CD14-positive monocyte (primary cell): ENCODE data around the gene HSPBAP1. TPM values are rescaled to one million over a fixed set of nuclear protein-coding genes. Genes with fewer than 3 reads are reported as not detected.

ENCODE experiments used
- DNase-seq, 3 donors: peaks; one replicate each; pipeline ENCODE4 v3.0.0-alpha.2; 2011 to 2022
- H2AFZ ChIP-seq: 2 replicates; pipeline ENCODE4 v1.6.0; 2012; ENCODE audit warnings: mild to moderate bottlenecking, low read depth, low read length, inconsistent platforms; ENCODE audit not compliant: insufficient read depth, poor library complexity, severe bottlenecking
- H3K27ac ChIP-seq, 2 donors: 1 replicate in 1 of 2; 2 replicates in 1 of 2; pipeline ENCODE4 v1.5.1; 2012 to 2013; ENCODE audit warnings: low read length in 2 of 2, control low read depth in 1 of 2, inconsistent platforms in 1 of 2, low read depth in 1 of 2, mild to moderate bottlenecking in 1 of 2
- H3K27me3 ChIP-seq, 2 donors: one replicate each; pipeline versions ENCODE4 v1.6.0 to v1.6.1; 2011 to 2013; ENCODE audit warnings: low read length in 2 of 2; ENCODE audit not compliant: control insufficient read depth in 2 of 2, insufficient read depth in 2 of 2
- H3K36me3 ChIP-seq, 2 donors: replicated peaks in 1 of 2; 1 replicate in 1 of 2; 2 replicates in 1 of 2; pipeline versions ENCODE4 v1.5.1 to v1.6.1; 2012 to 2013; ENCODE audit warnings: low read length in 2 of 2, control low read depth in 1 of 2, inconsistent platforms in 1 of 2, mild to moderate bottlenecking in 1 of 2; ENCODE audit not compliant: insufficient read depth in 2 of 2, control insufficient read depth in 1 of 2
- H3K4me1 ChIP-seq, 2 donors: 1 replicate in 1 of 2; 2 replicates in 1 of 2; pipeline versions ENCODE4 v1.5.1 to v1.6.1; 2012 to 2013; ENCODE audit warnings: low read length in 2 of 2, control low read depth in 1 of 2, inconsistent platforms in 1 of 2, mild to moderate bottlenecking in 1 of 2, moderate library complexity in 1 of 2; ENCODE audit not compliant: insufficient read depth in 2 of 2, control insufficient read depth in 1 of 2
- H3K4me2 ChIP-seq: replicated peaks from 2 replicates; pipeline ENCODE3; 2012; ENCODE audit warnings: low read length, moderate library complexity, mild to moderate bottlenecking; ENCODE audit not compliant: poor library complexity, severe bottlenecking; ENCODE audit errors: extremely low read depth
- H3K4me3 ChIP-seq, 3 experiments: fragments of 200-600 bp in 1 of 3; sonication (generic) in 1 of 3; replicated peaks in 1 of 3; 1 replicate in 2 of 3; 2 replicates in 1 of 3; pipeline ENCODE4 v1.5.1; 2011 to 2013; ENCODE audit warnings: low read length in 3 of 3, mild to moderate bottlenecking in 3 of 3, control low read depth in 2 of 3, low read depth in 2 of 3, inconsistent platforms in 1 of 3, moderate library complexity in 1 of 3
- H3K79me2 ChIP-seq: 2 replicates; pipeline ENCODE4 v1.6.0; 2012; ENCODE audit warnings: mild to moderate bottlenecking, control low read depth, inconsistent platforms, low read length, moderate library complexity; ENCODE audit not compliant: insufficient read depth
- H3K9ac ChIP-seq: 2 replicates; pipeline ENCODE4 v1.6.0; 2017; ENCODE audit warnings: low read length, mild to moderate bottlenecking; ENCODE audit not compliant: insufficient read depth, poor library complexity, severe bottlenecking
- H3K9me3 ChIP-seq, 2 donors: replicated peaks in 1 of 2; 1 replicate in 1 of 2; 2 replicates in 1 of 2; pipeline versions ENCODE4 v1.5.1 to v1.6.1; 2012 to 2013; ENCODE audit warnings: low read length in 2 of 2, control low read depth in 1 of 2; ENCODE audit not compliant: control insufficient read depth in 1 of 2, insufficient read depth in 1 of 2
- H4K20me1 ChIP-seq: 2 replicates; pipeline ENCODE4 v1.6.0; 2012; ENCODE audit warnings: mild to moderate bottlenecking, low read length, control low read depth, moderate library complexity; ENCODE audit not compliant: insufficient read depth
- H3K27ac Mint-ChIP-seq, 7 donors: one replicate each; pipeline ENCODE4 v1.8.0; 2020; ENCODE audit warnings: mild to moderate bottlenecking in 7 of 7, mixed read lengths in 7 of 7, moderate library complexity in 6 of 7, inconsistent platforms in 2 of 7
- H3K27me3 Mint-ChIP-seq, 3 donors: one replicate each; pipeline ENCODE4 v1.8.0; 2021 to 2022; ENCODE audit warnings: low read depth in 3 of 3, mild to moderate bottlenecking in 3 of 3, mixed read lengths in 3 of 3, moderate library complexity in 3 of 3, inconsistent platforms in 1 of 3
- H3K36me3 Mint-ChIP-seq, 2 donors: one replicate each; pipeline ENCODE4 v1.8.0; 2020; ENCODE audit warnings: mixed read lengths in 2 of 2, inconsistent platforms in 1 of 2, mild to moderate bottlenecking in 1 of 2
- H3K4me1 Mint-ChIP-seq: one replicate; pipeline ENCODE4 v1.8.0; 2020; ENCODE audit warnings: mild to moderate bottlenecking, mixed read lengths
- H3K4me3 Mint-ChIP-seq, 2 donors: one replicate each; pipeline ENCODE4 v1.8.0; 2020; ENCODE audit warnings: mild to moderate bottlenecking in 2 of 2, mixed read lengths in 2 of 2, moderate library complexity in 1 of 2
- H3K9me3 Mint-ChIP-seq, 7 donors: one replicate each; pipeline ENCODE4 v1.8.0; 2020 to 2022; ENCODE audit warnings: mixed read lengths in 7 of 7, mild to moderate bottlenecking in 6 of 7, moderate library complexity in 6 of 7, inconsistent platforms in 2 of 7
- WGBS: methylation state at CpG from one replicate; pipeline ENCODE4 v1.1.5; 2013; ENCODE audit warnings: missing lambda C conversion rate; ENCODE audit not compliant: insufficient coverage; 5-methylcytosine and 5-hydroxymethylcytosine counted together
- intact Hi-C, 2 donors: fragments of 100-400 bp; cut with micrococcal nuclease; formaldehyde crosslinking; loops; one replicate each; pipeline versions ENCODE4 v1.15.0 to v1.15.1; 2023
- polyA plus RNA-seq, 3 donors: library from polyadenylated mRNA; depleted of rRNA in 1 of 3; unstranded in 2 of 3; stranded (reverse) in 1 of 3; fragments of 300-500 nt in 2 of 3; fragments of >200 nt in 1 of 3; fragmentation: Illumina TruSeq in 2 of 3; gene quantifications; 1 replicate in 2 of 3; 2 replicates in 1 of 3; pipeline ENCODE4 v1.2.3, GENCODE V29; 2012 to 2021
- TF ChIP-seq, protein P1 (sequence below): fragments of 200-600 bp; IDR thresholded peaks from one replicate; pipeline ENCODE4 v1.8.0; 2022; ENCODE audit warnings: antibody characterized with exemption, mild to moderate bottlenecking

HSPBAP1 gene
- polyA plus RNA-seq, 3 donors: 11.7 to 48.2 (median 11.9) TPM

- H3K27ac ChIP-seq: no peak overlapping the region
- no peak overlapping the region for H2AFZ ChIP-seq
- no peaks in the 10 kb centered on the region for H3K4me1 ChIP-seq
- Mint-ChIP-seq H3K27me3 (no peaks in the 10 kb centered on the region), H3K4me1 (peaks cover 9% of the 10 kb centered on the region), H3K27ac (no peak overlapping the region), H3K36me3 (peaks cover 45 to 76% of the 10 kb centered on the region in 2 donors), H3K9me3 (peaks cover 0 to 13% (median 10%) of the 10 kb centered on the region in 7 donors), H3K4me3 (no peak overlapping the region)
- H3K79me2 ChIP-seq: no peaks in the 10 kb centered on the region
- H3K36me3 ChIP-seq: peaks cover 16 to 49% of the 10 kb centered on the region in 2 donors
- no peak overlapping the region for H3K4me2 ChIP-seq
- H4K20me1 ChIP-seq: peaks cover 26% of the 10 kb centered on the region
- no peak overlapping the region for H3K9ac ChIP-seq
- H3K9me3 ChIP-seq: peaks cover 0 to 3% of the 10 kb centered on the region in 2 donors
- H3K4me3 ChIP-seq: no peak overlapping the region
- intact Hi-C loops: no loop called here
- no CpG with 5 or more reads among the region's 3 CpGs for WGBS
- H3K27me3 ChIP-seq: no peaks in the 10 kb centered on the region
- TF ChIP-seq, protein P1, sequence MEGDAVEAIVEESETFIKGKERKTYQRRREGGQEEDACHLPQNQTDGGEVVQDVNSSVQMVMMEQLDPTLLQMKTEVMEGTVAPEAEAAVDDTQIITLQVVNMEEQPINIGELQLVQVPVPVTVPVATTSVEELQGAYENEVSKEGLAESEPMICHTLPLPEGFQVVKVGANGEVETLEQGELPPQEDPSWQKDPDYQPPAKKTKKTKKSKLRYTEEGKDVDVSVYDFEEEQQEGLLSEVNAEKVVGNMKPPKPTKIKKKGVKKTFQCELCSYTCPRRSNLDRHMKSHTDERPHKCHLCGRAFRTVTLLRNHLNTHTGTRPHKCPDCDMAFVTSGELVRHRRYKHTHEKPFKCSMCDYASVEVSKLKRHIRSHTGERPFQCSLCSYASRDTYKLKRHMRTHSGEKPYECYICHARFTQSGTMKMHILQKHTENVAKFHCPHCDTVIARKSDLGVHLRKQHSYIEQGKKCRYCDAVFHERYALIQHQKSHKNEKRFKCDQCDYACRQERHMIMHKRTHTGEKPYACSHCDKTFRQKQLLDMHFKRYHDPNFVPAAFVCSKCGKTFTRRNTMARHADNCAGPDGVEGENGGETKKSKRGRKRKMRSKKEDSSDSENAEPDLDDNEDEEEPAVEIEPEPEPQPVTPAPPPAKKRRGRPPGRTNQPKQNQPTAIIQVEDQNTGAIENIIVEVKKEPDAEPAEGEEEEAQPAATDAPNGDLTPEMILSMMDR: no peak
- no peak for DNase-seq
These were observed 65.4 kb downstream of the HSPBAP1 start for GRCh38 chr3:122728186-122728585.

DNA sequence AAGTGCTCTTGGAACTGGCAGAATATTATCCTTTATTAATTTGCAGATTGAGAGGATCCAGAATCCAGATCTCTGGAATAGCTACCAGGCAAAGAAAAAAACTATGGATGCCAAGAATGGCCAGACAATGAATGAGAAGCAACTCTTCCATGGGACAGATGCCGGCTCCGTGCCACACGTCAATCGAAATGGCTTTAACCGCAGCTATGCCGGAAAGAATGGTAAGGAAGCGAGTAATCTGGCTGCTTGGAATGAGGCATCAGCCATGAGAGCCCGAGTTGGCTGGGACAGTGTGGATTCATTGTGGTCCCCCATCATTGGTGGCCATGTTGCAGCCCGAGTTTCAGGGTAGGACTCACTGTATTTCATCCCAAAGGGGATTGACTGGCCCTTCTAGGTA, 65.9 kb downstream of the HSPBAP1 start:
- no peak overlapping the region for H3K27ac Mint-ChIP-seq
- peaks cover 6% of the 10 kb centered on the region for H3K4me1 Mint-ChIP-seq
- H3K4me1 ChIP-seq: no peaks in the 10 kb centered on the region
- H3K9me3 ChIP-seq: peaks cover 0 to 3% of the 10 kb centered on the region in 2 donors
- H3K4me3 ChIP-seq: no peak overlapping the region
- TF ChIP-seq, protein P1: no peak
- H3K4me2 ChIP-seq: no peak overlapping the region
- peaks cover 45 to 76% of the 10 kb centered on the region in 2 donors for H3K36me3 Mint-ChIP-seq
- H4K20me1 ChIP-seq: peaks cover 26% of the 10 kb centered on the region
- no peaks in the 10 kb centered on the region for H3K27me3 ChIP-seq
- H3K79me2 ChIP-seq: no peaks in the 10 kb centered on the region
- DNase-seq: no peak
- H3K36me3 ChIP-seq: peaks cover 16 to 54% of the 10 kb centered on the region in 2 donors
- intact Hi-C loops: no loop called here
- H2AFZ ChIP-seq: no peak overlapping the region
- H3K27me3 Mint-ChIP-seq: no peaks in the 10 kb centered on the region
- H3K4me3 Mint-ChIP-seq: no peak overlapping the region
- H3K27ac ChIP-seq: no peak overlapping the region
- peaks cover 0 to 11% (median 6%) of the 10 kb centered on the region in 7 donors for H3K9me3 Mint-ChIP-seq
- no peak overlapping the region for H3K9ac ChIP-seq
- WGBS: 98% methylated on average over 7 of the region's 9 CpGs
